ENCODE measurements around the gene ESPNL. TPM values are rescaled to one million over a fixed set of nuclear protein-coding genes. Genes with fewer than 3 reads are reported as not detected.
"Not testable (repeated sequence)": the region's sequence is repeated elsewhere in the genome, so short reads cannot be mapped to it uniquely, and the experiment has no call there.

Gene ESPNL
- total RNA-seq, 1 donor from 2014 or later, result under 0.01 TPM

- FAIRE-seq, result no peak
- no peak for DNase-seq (ENCODE audit: low spot score in 2 of 2)
Measured at GRCh38 chr2:238108423-238109183, 8.5 kb downstream of the ESPNL start.

- DNase-seq (ENCODE audit: low spot score in 2 of 2) (no peak), FAIRE-seq (no peak)
Measured at GRCh38 chr2:238113611-238114010, 13.5 kb downstream of the ESPNL start.

- FAIRE-seq (no peak), DNase-seq (ENCODE audit: low spot score in 2 of 2) (no peak)
Measured at GRCh38 chr2:238114331-238114841, 14.2 kb downstream of the ESPNL start.

- FAIRE-seq (no peak), DNase-seq (ENCODE audit: low spot score in 2 of 2) (no peak)
Measured at GRCh38 chr2:238114851-238115660, 14.9 kb downstream of the ESPNL start.

DNA sequence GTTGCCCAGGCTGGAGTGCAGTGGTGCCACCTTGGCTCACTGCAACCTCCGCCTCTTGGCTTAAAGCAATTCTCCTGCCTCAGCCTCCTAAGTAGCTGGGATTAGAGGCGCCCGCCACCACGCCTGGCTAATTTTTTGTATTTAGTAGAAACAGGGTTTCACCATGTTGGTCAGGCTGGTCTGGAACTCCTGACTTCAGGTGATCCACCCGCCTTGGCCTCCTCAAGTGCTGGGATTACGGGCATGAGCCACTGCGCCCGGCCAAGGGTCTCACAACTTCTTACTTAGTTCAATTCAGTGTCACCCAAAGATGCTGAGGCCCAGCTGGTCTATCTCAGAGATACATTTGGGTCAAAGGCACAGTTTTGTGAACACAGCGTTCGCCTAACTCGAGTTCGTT is 15.6 kb downstream of the ESPNL start:
- DNase-seq (ENCODE audit: low spot score in 2 of 2); FAIRE-seq: not testable (repeated sequence)

DNA sequence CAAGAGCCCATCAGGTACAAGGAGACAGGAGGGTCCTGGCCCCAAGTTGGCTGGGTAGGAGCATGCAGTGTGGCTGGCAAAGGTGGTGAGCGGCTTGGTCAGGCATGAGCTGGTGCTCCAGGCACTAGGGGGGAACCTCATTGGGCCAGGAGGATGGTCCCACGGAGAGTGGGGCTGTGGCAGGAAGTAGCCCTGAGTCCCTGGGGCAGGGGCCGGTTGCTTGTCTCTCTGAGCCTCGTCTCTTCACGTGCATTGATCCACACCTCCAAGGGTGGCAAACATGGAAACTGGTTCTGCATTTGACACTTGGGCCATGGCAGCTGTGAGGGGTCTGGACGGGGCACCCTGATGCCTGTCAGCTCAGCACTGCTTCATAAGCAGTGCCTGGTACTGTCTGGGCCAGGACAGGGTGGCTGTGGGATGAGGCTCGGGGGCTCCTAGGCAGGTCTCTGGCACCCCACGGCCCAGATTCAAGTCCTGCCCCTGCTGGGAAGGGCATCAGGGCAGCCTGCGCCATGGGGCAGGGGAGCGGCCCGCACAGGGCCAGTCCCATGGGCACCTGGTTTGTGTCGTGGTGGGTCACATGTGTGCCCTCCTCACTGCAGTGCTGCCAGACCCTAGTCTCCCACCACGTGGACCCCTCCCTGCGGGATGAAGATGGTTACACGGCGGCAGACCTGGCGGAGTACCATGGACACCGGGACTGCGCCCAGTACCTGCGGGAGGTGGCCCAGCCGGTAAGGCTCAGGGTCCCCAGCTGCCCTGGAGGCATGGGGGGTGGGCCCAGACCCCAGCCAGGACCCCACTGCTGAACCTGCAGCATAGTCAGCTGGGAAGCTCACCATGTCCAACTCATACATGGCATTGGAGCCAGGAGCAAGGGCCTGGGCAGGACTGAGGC is 16.4 kb downstream of the ESPNL start:
- FAIRE-seq (no peak), DNase-seq (ENCODE audit: low spot score in 2 of 2) (no peak)

DNA sequence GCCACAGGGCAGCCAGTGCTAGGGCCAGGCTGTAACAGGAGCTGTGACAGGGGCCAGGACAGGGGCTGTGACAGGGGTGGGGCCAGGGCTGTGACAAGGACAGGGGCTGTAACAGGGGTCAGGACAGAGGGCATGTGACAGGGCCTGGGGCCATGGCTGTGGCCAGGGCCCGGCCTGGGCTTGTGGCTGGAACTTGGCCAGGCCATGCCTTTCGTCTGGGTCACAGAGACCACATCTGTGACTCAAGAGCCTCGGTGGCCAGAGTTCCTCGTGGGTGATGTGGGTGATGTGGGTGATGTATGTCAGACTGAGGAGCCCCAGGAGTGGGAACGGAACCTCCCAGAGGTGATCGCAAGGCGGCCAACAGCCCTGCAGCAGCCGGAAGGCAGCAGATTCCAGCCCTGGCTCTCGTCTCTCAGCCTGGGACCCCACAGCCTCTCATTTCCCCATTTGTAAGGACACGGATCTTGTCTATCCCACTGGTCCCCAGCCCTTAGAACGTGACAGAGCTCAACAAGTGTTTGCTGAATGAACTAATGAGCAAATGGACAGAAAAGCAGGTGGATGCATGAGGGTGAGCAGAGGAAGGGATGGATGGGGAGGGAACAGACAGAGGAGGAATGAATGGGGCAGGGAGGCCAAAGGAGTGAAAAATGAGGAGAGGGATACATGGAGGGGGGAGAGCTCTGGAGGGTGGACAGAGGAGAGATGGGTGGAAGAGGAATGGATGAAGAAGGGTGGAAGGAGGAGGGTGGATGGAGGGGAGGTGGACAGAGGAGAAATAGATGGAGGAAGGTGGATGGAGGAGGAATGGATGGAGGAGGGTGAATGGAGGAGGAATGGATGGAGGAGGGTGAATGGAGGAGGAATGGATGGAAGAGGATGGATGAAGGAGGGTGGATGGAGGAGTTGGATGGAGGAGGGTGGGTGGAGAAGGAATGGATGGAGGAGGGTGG is 17.3 kb downstream of the ESPNL start:
- FAIRE-seq (no peak), DNase-seq (ENCODE audit: low spot score in 2 of 2) (no peak)

- FAIRE-seq, result no peak
- DNase-seq (ENCODE audit: low spot score in 2 of 2), result no peak
Measured at GRCh38 chr2:238119756-238120462, 19.8 kb downstream of the ESPNL start.

- DNase-seq (ENCODE audit: low spot score in 2 of 2) (no peak), FAIRE-seq (no peak)
Measured at GRCh38 chr2:238120463-238121298, 20.5 kb downstream of the ESPNL start.

DNA sequence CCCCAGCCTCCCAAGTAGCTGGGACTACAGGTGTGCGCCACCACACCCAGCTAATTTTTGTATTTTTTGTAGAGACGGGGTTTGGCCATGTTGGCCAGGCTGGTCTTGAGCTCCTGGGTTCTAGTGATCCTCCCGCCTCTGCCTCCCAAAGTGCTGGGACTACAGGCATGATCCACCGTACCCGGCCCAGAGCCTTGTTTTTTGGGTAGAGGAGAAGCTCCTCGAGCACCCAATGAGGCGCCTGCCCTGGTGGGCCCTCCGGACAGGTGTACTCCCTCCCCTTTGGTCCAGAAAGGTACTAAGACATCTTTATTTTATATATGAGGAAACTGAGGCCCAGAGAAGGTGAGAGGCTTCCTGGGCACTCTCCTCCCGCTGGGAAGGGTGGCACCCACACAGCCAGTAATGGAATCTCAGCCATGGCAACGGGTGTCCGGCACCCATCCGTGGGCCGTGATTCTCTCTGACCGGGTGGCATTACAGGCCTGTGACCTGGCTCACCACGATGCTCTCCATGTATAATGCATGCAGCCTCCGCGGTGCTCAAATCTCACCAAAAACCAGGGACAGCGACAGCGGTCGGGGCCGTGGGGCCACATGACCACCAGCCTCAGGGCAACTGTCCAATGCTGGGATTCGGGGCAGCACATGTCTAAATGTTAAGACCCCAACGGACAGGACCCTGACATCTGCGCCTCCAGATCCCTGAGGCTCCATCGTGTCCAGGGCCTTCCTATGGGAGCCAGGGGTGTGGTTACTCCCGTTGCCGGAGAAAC is 21.6 kb downstream of the ESPNL start:
- FAIRE-seq (no peak), DNase-seq (ENCODE audit: low spot score in 2 of 2) (no peak)

DNA sequence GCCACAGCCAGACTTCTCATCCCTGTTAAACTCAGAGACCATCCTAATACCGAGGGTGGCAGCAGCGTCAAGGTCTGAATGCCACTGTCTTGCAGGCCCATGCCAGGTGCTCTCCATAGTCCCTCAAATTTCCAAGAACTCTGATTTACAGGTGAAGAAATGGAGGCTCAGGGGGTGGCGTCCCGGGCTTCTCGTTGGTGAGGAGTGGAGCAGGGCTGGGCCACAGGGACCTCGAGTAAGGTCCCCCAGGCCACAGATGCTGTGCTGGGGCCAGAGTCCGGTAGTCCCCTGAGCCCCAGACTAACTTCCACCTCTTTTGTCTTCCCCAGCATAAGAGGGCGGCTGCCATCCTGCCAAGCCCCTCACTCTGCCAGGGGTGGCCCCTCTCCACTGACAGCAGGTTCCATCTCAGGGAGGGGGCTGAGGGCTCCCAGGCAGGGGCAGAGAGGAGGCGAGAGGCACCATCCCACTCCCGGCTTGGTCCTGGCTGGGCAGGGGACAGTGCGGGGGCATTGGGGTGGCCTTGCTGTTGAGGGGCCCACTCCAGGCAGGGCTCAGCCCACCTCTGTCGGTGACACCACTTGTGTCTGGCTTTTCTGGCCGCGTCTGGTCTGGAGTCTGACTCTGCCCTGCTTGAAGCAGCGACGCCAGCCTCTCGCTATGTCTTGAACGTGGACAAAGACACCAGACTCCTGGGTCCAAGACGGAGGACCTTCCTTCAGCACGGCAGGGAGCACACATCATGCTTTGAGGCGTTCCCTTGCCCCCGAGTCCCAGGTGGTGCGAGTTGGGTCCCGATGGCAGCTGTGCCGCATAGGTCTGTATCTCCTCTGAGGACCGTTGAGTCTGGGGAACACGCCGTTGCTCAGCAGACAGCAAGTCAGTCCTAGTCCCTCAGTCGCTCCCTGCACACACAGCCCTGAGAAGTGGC is 22.4 kb downstream of the ESPNL start:
- no peak for FAIRE-seq
- no peak for DNase-seq (ENCODE audit: low spot score in 2 of 2)

DNA sequence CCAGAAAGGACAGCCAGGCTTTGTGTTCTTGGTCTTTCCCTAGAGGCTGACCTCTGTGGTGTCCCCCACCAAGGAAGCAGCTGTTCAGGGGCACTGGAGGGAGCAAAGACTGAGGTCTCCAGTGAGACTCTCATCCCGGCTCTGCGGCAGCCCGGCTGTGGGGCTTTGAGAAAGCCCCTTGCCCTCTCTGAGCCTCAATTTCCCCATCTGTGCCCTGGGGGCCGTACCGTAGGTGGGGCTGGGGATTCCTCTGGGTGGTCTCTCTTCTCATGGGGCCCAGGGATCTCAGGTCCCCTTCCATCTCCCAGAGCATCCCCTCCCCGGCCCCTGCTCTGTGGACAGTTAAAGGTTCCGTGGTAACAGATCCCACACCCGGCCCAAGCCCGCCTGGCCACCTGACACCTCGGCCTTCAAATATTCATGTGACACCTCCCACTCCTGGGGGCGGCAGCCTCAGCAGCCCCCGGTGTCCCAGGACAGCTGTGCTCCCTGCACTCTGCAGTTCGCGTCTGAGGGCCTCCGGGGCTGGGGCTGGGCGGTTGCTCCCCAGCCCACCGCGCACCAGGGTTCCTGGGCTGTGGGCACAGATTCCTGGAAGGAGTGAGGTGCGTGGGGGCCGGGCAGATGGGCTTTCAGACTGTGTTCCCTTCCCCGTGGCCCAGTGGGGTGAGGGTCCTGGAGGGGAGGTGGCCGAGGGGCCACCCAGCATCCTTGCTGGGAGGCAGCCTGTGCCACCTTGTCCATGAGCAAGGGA is 23.3 kb downstream of the ESPNL start:
- no peak for FAIRE-seq
- DNase-seq (ENCODE audit: low spot score in 2 of 2), result no peak

DNA sequence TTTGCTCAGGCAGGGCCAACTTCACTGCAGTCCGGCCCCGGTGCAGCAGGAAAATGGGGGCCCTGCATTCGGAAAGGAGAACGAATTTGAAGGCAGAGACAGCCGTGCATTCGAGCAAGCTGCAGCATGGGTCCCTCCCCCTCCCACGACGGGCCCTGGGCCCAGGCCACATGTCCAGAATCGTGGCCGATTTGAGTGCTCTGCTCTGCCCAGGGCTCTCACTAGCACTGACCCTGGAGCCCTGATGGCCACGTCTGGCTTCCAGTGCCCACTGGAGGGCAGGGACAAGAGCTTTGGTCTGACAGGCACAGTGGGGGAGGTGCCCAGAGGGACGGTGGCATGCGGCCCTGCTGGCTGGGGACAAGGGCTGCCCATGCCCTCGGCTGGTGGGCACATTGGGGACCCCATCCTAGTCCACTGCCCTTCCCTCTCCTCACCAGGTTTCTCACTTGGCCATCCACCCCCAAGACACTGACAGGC is 23.9 kb downstream of the ESPNL start:
- no peak for DNase-seq (ENCODE audit: low spot score in 2 of 2)
- no peak for FAIRE-seq

DNA sequence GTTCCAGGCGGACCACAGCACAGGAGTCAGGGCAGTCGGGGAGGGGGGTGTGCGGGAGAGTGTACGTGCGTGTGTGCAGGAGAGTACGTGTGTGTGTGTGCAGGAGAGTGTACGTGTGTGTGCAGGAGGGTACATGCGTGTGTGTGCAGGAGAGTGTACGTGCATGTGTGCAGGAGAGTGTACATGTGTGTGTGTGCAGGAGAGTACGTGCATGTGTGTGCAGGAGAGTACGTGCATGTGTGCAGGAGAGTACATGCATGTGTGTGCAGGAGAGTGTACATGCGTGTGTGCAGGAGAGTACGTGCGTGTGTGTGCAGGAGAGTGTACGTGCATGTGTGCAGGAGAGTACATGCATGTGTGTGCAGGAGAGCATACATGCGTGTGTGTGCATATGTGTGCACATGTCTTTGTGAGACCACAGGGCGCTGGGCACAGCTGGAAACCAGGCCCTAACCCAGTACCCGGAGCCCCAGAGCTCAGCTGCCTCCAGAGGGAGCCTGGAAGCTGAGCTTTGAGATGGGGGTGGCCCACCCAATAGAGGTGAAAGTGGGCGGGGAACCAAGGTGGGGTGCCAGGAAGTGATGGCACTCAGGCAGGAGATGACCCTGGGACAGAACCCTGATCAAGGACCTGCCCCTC is 24.5 kb downstream of the ESPNL start:
- FAIRE-seq, result no peak
- no peak for DNase-seq (ENCODE audit: low spot score in 2 of 2)

All from frontal cortex (tissue), 4 donors.